Measurements from ENCODE around the gene CUL9. TPM values are rescaled to one million over a fixed set of nuclear protein-coding genes. Genes with fewer than 3 reads are reported as not detected.

The CUL9 gene
- total and polyA plus RNA-seq, 2 experiments from 2014 or later, result 2.6 to 11.3 TPM

- Mint-ChIP-seq H3K9me3 (no peaks in the 10 kb centered on the region), H3K27me3 (ENCODE audit: insufficient read depth, low read depth, poor library complexity) (peaks cover 23% of the 10 kb centered on the region), H3K4me1 (peaks cover 23% of the 10 kb centered on the region), H3K36me3 (ENCODE audit: low read depth) (no peaks in the 10 kb centered on the region), H3K4me3 (no peak overlapping the region), H3K27ac (no peak overlapping the region)
- H3F3A ChIP-seq (replicated peaks; ENCODE audit: low read depth), result no peaks in the 10 kb centered on the region
- H3K4me3 ChIP-seq, result no peak overlapping the region
- no peaks in the 10 kb centered on the region for H3K9me2 ChIP-seq (ENCODE audit: insufficient read depth)
- H3K27ac ChIP-seq (ENCODE audit: low read depth), result no peak overlapping the region
- TF ChIP-seq JUNB (IDR thresholded peaks at IDR 0.05; ENCODE audit: unreplicated experiment) (no peak), EZH2phosphoT487 (IDR thresholded peaks at IDR 0.05; ENCODE audit: unreplicated experiment) (no peak), STAT1 (IDR thresholded peaks at IDR 0.05; ENCODE audit: unreplicated experiment) (no peak), EZH2 (IDR thresholded peaks at IDR 0.05; ENCODE audit: low read depth, unreplicated experiment) (no peak), NANOG (IDR thresholded peaks at IDR 0.05; ENCODE audit: borderline replicate concordance) (no peak), ZNF114 (CRISPR knock-in tag; IDR thresholded peaks at IDR 0.05) (no peak), POLR2AphosphoS5 (IDR thresholded peaks at IDR 0.05; ENCODE audit: low read depth) (no peak), CTCF (conservative IDR thresholded peaks at IDR 0.05; ENCODE audit: low read depth in 2 of 2) (no peak), ETS1 (IDR thresholded peaks at IDR 0.05) (no peak), ZNF462 (CRISPR knock-in tag; IDR thresholded peaks at IDR 0.05) (no peak), ZNF331 (CRISPR knock-in tag; IDR thresholded peaks at IDR 0.05; ENCODE audit: low read depth) (no peak), CREB1 (CRISPR knock-in tag; IDR thresholded peaks at IDR 0.05; ENCODE audit: low read depth) (no peak)
- ATAC-seq (no peak), DNase-seq (ENCODE audit: low spot score) (no peak)
- H3K4me1 ChIP-seq (ENCODE audit: insufficient read depth), result peaks cover 10% of the 10 kb centered on the region; the same call in 1 of the 2 replicates
- H3K4me2 ChIP-seq, result no peak overlapping the region
- H3K79me2 ChIP-seq (replicated peaks; ENCODE audit: insufficient read depth), result no peaks in the 10 kb centered on the region
- no peak overlapping the region for H2AFZ ChIP-seq
- H4K20me1 ChIP-seq (replicated peaks; ENCODE audit: insufficient read depth), result no peaks in the 10 kb centered on the region
- H3K36me3 ChIP-seq (ENCODE audit: insufficient read depth), result no peaks in the 10 kb centered on the region
- H3K27me3 ChIP-seq (ENCODE audit: insufficient read depth), result no peaks in the 10 kb centered on the region
These were observed 72.3 kb downstream of the CUL9 start for GRCh38 chr6:43254138-43254817.
